ENCODE measurements around the gene ZNF845. TPM values are rescaled to one million over a fixed set of nuclear protein-coding genes. Genes with fewer than 3 reads are reported as not detected.

Gene ZNF845
- total RNA-seq, 1 experiment from 2014 or later: 6.6 TPM

GRCh38 chr19:53389571-53389970 is 56.0 kb downstream of the ZNF845 start:
- Histone ChIP-seq H4K20me1 (ENCODE audit: low read length) (no peaks in the 10 kb centered on the region), H3K4me3 (ENCODE audit: low read length) (no peak overlapping the region), H3K79me2 (ENCODE audit: low read length) (no peaks in the 10 kb centered on the region), H3K27me3 (ENCODE audit: low read length) (no peaks in the 10 kb centered on the region), H3K27ac (ENCODE audit: low read length) (peak overlapping the region; percentile 52), H3K36me3 (ENCODE audit: low read depth, low read length) (peaks cover 23% of the 10 kb centered on the region), H3K9me2 (replicated peaks; ENCODE audit: low read length) (no peaks in the 10 kb centered on the region), H2AFZ (ENCODE audit: low read length) (no peak overlapping the region), H3K9ac (ENCODE audit: low read length) (no peak overlapping the region), H3K4me1 (ENCODE audit: insufficient read depth, low read length) (peaks cover 26% of the 10 kb centered on the region), H3K4me2 (ENCODE audit: low read length) (peak overlapping the region; percentile 26), H3F3A (ENCODE audit: low read length, unreplicated experiment) (no peaks in the 10 kb centered on the region), H3K9me3 (ENCODE audit: low read length) (peaks cover 15% of the 10 kb centered on the region)
- TF ChIP-seq CTCF (conservative IDR thresholded peaks at IDR 0.05; ENCODE audit: low read depth, low read length): no peak
- TF ChIP-seq EZH2phosphoT487 (IDR thresholded peaks at IDR 0.05; ENCODE audit: borderline replicate concordance, low read length): no peak
- no peak for TF ChIP-seq EZH2 (IDR thresholded peaks at IDR 0.05; ENCODE audit: low read length, unreplicated experiment)
- POLR2A ChIA-PET (ENCODE audit: unreplicated experiment): interaction anchor here (0.9 kb wide), 1 partner anchor 22 kb away, joined by 4 read pairs; no protein-coding TSS in a partner anchor
- CTCF ChIA-PET: no interaction called here
- DNase-seq (no peak), ATAC-seq (no peak)
- BruUV-seq (replicated peaks): no TSS peak
- intact Hi-C loops (cut with micrococcal nuclease): no loop called here

GRCh38 chr19:53389978-53390377 is 56.4 kb downstream of the ZNF845 start:
- H3K27ac ChIP-seq (ENCODE audit: low read length): no peak overlapping the region
- BruUV-seq (replicated peaks): no TSS peak
- H3K9me3 ChIP-seq (ENCODE audit: low read length): peaks cover 11% of the 10 kb centered on the region
- H3K4me3 ChIP-seq (ENCODE audit: low read length): no peak overlapping the region
- H3K9me2 ChIP-seq (replicated peaks; ENCODE audit: low read length): no peaks in the 10 kb centered on the region
- H3K9ac ChIP-seq (ENCODE audit: low read length): no peak overlapping the region
- DNase-seq (no peak), ATAC-seq (no peak)
- H2AFZ ChIP-seq (ENCODE audit: low read length): no peak overlapping the region
- H3K4me2 ChIP-seq (ENCODE audit: low read length): no peak overlapping the region
- no peaks in the 10 kb centered on the region for H3F3A ChIP-seq (ENCODE audit: low read length, unreplicated experiment)
- no peaks in the 10 kb centered on the region for H4K20me1 ChIP-seq (ENCODE audit: low read length)
- CTCF ChIA-PET: no interaction called here
- H3K79me2 ChIP-seq (ENCODE audit: low read length): no peaks in the 10 kb centered on the region
- POLR2A ChIA-PET (ENCODE audit: unreplicated experiment): no interaction called here
- H3K4me1 ChIP-seq (ENCODE audit: insufficient read depth, low read length): peaks cover 26% of the 10 kb centered on the region
- TF ChIP-seq EZH2 (IDR thresholded peaks at IDR 0.05; ENCODE audit: low read length, unreplicated experiment) (no peak), CTCF (conservative IDR thresholded peaks at IDR 0.05; ENCODE audit: low read depth, low read length) (no peak), EZH2phosphoT487 (IDR thresholded peaks at IDR 0.05; ENCODE audit: borderline replicate concordance, low read length) (no peak)
- intact Hi-C loops (cut with micrococcal nuclease): loop anchor here (10.0 kb wide), 1 partner anchor 195 kb away; the partner anchor contains the start of gene ZNF665
- no peaks in the 10 kb centered on the region for H3K27me3 ChIP-seq (ENCODE audit: low read length)
- peaks cover 19% of the 10 kb centered on the region for H3K36me3 ChIP-seq (ENCODE audit: low read depth, low read length)

GRCh38 chr19:53394522-53394973 is 61.0 kb downstream of the ZNF845 start:
- CTCF ChIA-PET: interaction anchor here (1.5 kb wide), 1 partner anchor 28 kb away, joined by 3 read pairs; the partner anchor contains the start of gene ZNF525
- Histone ChIP-seq H3K4me2 (ENCODE audit: low read length) (peak overlapping the region; percentile 95), H3K4me1 (ENCODE audit: insufficient read depth, low read length) (peaks cover 7% of the 10 kb centered on the region; the same call in 1 of the 2 replicates), H3K9ac (ENCODE audit: low read length) (peak overlapping the region; percentile 81), H3K9me2 (replicated peaks; ENCODE audit: low read length) (no peaks in the 10 kb centered on the region), H3F3A (ENCODE audit: low read length, unreplicated experiment) (no peaks in the 10 kb centered on the region), H3K9me3 (ENCODE audit: low read length) (0 out of 2 replicates have a peak, but pooled peaks cover 4% of the 10 kb centered on the region), H2AFZ (ENCODE audit: low read length) (peak overlapping the region; percentile 82), H3K27me3 (ENCODE audit: low read length) (no peaks in the 10 kb centered on the region), H4K20me1 (ENCODE audit: low read length) (no peaks in the 10 kb centered on the region), H3K36me3 (ENCODE audit: low read depth, low read length) (peaks cover 12% of the 10 kb centered on the region), H3K4me3 (ENCODE audit: low read length) (peak overlapping the region; percentile 87), H3K79me2 (ENCODE audit: low read length) (peaks cover 16% of the 10 kb centered on the region; the same call in 1 of the 2 replicates), H3K27ac (ENCODE audit: low read length) (peak overlapping the region; percentile 49)
- TF ChIP-seq EZH2phosphoT487 (IDR thresholded peaks at IDR 0.05; ENCODE audit: borderline replicate concordance, low read length) (no peak), CTCF (conservative IDR thresholded peaks at IDR 0.05; ENCODE audit: low read depth, low read length) (no peak), EZH2 (IDR thresholded peaks at IDR 0.05; ENCODE audit: low read length, unreplicated experiment) (no peak)
- BruUV-seq (replicated peaks): no TSS peak
- peak; percentile 63 for DNase-seq
- intact Hi-C loops (cut with micrococcal nuclease): loop anchor here (2.0 to 10.0 kb wide), 2 partner anchors 60 to 200 kb away; partner anchors contain the start of gene ZNF665
- peak; percentile 74 for ATAC-seq
- POLR2A ChIA-PET (ENCODE audit: unreplicated experiment): no interaction called here
